ENCODE results near the gene HPCAL1.

Gene HPCAL1

DNA sequence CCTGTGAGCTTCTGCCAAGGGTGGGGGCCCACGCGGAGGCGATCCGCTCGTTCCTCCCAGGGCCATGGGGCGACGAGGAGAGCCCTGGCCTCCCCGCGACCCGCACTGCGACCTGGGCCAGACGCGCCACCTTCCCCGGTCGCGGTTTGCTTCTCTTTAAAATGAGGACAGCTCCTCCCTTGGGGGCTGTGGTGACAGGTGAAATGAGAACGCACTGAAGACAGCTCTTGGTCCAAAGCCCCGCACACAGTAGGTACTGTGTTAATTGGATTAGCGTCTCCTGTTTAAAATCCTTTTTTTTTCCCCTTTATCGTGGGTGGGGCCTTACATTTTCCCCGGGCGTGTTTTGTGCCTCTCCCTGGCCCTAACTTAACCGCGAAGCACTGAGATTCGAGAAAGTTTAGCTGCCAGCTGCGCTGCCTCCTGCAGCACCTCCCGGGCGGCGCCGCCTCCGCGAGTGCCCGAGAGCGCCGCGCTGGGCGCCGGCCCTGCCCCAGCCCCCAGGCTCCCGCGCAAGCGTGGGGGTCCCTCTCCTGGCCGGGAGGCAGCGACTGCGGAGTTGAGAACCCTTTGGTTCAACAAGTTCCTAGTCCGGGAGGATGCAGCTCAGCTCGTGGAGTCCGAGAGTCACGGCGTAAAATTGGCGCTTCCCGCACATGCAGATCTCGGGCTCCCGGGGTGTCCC is 1.1 kb downstream of the HPCAL1 start:
- no peak for DNase-seq (ENCODE audit: low read depth)

DNA sequence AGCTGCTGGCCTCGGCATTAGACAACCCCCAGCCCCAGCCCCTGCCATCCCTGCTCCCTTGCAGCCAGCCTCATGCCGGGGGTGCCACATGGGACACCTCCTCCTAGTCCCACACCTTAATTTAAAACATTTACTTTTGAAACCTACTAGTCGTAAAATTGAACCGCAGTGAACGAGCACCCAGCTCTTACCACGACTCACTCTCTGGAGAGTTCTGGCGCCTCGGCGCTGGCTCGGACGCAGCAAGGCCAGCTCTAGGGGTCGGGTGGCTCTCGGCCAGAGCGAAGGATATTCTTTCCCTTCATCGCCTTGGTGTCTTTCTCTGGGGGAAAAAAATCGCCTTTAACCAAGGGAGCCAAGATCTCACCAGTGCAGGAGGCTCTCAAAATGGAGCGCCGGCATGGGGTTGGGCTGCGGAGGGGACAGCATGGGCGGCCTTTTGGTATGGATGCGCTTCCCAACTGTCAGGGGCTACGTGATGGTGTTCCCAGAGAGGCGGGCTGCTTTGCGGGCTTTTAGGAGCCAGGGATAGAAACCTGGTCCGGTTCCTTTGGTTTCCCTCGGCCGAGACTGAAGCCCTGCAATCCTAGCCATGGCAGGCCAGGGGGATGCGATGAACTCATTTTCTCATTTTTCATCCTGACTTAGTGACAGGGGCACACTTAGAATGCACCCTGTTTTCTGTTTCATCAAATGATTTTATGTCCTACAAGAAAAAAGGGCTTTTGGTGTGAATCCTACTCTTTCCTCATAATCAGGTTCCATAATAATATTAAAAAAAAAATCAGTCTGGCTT is 2.0 kb downstream of the HPCAL1 start:
- no peak for DNase-seq (ENCODE audit: low read depth)

DNA sequence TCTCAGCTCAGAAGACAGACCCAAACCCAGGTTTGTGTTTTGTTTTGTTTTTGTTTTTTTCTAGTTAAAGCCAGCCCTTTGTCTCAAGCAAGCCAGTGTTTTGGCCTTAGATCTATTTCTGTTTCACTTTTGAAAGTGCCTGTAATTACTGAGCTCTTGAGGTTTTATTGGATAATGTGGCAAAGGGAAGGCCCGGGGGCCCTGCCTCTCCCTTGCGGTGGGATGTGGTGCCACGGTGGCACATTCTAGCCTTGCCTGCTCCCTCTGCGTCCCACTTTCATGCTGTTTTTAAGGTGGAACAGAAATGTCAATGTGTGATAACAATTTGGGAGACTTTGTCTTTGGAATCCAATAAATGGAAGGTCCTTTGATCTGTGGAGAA is 2.5 kb downstream of the HPCAL1 start:
- DNase-seq (ENCODE audit: low read depth): no peak

DNA sequence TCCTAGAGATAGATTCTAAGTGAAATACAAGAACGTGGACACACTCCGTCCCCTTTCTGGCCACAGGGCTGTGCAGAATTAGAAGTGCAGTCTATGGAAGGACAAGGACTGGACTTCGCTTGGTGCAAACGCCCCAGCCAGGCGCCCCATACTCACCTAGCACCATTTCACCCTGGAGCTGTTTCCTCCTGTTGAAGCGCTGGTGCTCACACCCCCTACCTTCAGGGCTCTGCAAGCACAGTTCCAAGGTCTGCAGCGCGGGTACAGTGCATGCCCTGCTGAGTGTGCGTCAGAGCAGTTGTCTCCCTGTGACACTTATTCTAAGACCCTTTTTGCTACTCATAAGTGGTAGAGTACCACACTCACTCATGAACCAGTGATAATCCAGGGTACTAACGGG is 3.0 kb downstream of the HPCAL1 start:
- DNase-seq (ENCODE audit: low read depth): no peak

DNA sequence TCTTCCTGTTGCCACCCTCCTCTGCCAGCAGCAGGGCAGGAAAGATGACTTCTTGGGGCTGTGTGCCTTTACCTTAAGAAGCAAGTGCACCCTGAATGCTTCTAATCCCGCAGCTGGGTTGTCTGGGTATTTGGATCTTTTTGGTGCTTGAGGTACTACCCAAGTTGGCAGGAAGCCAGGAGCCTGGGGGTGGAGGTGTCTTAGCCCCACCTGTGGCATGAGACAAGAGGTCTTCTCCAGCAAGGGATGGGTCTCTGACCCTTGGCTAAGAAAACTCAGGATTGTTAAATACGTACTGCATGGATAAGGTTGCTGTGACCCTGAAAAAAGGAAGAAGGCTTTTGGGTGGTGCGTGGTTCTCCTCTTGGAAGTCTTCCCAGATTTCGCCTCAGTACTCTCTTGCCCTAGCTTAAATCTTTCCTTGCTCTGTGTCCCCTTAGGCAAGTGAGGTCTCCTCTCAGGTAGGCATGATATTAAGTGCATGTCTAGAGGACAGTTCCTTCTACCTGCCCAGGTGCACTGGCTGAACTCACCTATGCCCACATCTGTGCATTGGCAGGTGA is 4.3 kb downstream of the HPCAL1 start:
- no peak for DNase-seq (ENCODE audit: low read depth)

DNA sequence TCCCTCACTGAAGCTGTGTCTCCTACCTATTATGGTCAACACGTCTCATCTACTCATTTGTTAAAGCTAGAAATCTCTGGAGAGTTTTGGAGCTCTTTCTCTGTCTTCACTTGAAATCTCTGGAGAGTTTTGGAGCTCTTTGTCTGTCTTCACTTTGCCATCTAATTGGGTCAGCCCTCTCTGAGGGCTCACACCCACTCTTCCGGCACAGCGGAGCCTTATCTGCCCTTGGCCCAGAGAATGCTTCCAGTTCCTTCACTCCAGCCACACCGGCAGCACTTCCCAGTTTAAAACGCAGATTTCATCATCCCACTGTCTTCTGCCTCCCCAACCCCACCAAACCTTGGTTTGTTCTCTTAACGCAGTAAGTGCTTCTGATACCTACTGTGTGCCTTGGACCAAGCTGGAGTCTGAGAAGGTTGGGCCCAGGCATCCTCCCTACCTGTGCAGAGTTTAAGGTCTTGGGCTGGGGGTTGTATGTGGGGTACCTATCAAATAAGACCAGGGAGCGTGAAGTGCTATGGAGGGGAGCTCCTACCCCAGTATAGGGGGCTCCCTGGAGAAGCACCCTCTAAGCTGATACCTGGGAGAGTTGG is 5.0 kb downstream of the HPCAL1 start:
- DNase-seq (ENCODE audit: low read depth): no peak

DNA sequence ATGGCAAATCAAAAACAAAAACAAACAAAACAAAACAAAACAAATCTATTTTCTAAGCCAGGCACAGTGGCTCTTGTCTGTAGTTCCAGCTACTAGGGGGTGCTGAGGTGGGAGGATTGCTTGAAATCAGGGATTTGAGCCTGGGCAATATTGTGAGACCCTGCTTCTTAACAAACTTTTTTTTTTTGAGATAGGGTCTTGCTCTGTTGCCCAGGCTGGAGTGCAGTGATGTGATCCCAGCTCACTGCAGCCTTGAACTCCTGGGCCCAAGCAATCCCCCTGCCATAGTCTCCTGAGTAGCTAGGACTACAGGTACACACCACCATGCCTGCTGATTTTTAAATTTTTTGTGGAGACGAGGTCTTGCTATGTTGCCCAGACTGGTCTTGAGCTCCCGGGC is 6.2 kb downstream of the HPCAL1 start:
- DNase-seq (ENCODE audit: low read depth): no peak

DNA sequence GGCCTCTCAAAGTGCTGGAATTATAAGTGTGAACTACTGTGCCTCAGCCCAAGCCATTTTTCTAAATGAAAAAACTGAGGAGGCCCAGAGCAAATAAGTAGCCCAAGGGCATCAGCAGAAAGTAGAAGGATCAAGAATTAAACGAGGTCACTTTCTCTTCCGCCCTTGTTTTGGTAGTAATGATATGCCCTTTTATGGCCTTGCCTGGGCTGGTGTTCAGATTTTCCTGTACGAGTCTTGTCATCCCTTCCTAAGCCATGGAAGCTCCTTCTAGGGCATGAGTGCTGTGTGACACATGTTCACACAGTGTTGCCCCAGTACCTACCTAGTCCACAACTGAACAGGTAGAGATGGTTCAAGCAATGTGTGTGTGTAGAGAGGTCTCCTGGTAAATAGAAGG is 6.6 kb downstream of the HPCAL1 start:
- no peak for DNase-seq (ENCODE audit: low read depth)

DNA sequence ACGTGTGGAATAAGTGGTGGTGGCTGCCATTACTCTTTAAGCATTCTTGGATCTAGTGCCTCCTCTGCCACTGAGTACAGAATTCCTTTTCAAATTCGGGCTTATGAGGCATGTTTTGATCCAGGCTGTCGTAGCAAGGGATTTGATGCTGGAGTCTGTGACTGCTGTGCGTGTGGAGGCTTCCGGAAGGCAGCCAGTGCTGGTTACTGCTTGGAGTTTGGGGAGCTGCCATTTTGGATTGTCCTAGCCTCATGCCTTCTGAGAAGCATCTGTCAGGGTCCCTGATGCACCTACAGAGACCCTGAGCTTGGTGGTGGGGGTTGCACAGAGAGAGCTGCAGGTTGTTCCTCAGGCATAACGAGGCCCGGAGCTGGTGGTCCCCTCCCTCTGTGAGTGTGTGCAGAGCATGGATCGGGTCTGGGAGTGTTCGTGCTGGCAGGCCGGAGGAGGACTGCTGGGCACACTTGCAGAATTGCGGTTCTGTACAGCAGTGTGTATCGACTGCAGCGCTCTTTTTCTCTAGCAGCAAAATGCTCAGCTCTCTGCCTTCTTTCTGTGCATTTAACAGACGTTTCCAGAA is 7.7 kb downstream of the HPCAL1 start:
- no peak for DNase-seq (ENCODE audit: low read depth)

DNA sequence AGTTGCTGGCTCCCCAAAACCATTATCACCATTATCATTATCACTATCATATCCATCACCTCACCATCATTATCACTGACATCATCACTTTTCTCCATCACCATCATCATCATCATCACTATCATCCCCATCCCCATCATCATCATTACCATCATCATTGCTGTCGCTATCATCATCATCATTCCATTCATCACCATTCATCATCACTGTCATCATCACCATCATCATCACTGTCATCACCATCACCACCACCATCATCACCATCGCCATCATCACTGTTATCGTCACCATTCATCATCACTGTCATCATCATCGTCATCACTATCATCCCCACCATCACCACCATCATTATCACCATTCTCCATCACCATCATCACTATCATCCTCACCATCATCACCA is 9.0 kb downstream of the HPCAL1 start:
- no peak for DNase-seq (ENCODE audit: low read depth)

DNA sequence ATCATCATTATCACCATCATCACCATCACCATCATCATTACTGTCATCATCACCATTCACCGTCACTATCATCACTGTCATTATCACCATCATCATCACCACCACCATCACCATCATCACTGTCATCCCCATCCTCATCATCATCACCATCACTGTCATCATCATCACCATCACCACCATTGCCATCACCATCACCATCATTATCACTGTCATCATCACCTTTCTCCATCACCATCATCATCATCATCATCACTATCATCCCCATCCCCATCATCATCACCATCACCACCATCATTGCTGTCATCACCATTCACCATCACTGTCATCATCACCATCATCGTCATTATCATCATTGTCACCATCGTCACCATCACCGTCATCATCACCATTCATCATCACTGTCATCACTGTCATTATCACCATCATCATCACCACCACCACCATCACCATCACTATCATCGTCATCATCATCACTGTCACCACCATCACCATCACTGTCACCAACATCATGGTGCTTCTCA is 9.8 kb downstream of the HPCAL1 start:
- DNase-seq (ENCODE audit: low read depth): no peak

DNA sequence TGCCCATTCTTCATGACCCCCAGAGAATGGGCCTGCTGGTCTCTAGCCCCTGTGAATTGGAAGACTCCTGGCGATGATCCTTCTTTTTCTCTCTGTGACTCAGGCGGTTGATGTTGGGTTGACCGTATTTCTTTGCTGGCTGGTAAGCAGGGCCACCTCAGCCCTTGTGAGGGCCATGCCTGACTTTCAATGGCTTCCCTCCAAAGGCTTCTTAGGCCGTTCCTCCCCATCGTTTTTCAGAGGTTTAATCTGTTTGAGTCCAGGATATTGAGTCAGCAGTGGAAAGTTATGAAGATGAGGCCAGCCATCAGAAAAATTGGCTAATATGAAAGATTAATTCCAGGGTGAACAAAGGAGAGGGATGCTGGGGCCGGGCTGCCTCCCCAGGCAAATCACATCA is 13.6 kb downstream of the HPCAL1 start:
- no peak for DNase-seq (ENCODE audit: low read depth)

DNA sequence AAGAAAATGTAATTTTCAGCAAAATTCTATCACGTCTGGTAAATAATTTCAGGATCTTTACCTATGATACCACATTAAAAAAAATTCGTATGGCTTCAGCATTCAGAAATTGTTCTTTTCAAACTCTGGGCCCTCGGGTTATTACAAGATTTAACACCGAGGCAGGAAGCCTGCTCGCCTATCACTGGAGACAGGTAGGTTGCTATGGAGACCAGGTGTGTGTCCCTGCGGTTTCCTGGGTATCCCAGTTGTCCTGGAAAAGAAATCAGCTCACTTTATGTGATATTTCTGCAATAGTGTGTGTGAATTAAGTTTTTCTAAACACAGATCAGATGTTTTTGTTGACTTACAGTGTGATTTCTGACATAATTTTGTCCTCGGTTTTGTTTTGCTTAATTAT is 14.2 kb downstream of the HPCAL1 start:
- no peak for DNase-seq (ENCODE audit: low read depth)

DNA sequence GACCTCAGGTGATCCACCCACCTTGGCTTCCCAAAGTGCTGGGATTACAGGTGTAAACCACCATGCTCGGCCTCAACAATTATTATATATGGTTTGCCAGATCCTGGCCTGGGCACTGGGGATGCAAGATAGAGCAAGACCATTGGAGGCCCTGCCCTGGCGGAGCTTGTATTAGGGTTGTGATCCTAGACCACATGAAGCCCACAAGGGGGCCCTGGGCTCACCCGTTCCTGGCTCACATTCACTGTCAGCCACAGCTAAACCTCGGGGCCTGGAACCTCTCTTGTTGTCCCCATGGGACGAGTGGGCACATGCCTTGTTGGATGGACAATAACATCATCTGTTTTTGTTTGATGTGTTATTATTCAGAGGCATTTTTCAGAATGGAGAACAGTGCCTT is 14.9 kb downstream of the HPCAL1 start:
- no peak for DNase-seq (ENCODE audit: low read depth)

DNA sequence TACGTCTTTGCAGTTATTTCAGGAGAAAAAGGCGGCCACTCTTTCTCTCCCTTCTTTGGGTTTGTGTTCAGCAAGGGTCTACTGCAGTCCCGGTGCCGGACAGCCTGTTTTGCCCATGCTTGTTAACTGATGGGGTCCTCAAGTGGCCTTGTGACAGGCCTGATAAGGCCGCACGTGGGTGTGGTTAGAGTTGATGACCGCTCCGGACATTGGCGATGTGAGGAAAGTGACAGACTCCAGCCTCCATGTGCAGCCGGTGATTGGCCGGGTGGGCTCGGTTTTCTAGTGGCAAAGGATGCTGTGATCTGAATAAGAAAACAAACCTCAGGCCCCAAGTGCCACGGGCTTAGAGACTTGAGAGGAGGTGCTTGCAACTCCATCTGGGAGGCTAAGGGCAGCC is 15.6 kb downstream of the HPCAL1 start:
- no peak for DNase-seq (ENCODE audit: low read depth)

DNA sequence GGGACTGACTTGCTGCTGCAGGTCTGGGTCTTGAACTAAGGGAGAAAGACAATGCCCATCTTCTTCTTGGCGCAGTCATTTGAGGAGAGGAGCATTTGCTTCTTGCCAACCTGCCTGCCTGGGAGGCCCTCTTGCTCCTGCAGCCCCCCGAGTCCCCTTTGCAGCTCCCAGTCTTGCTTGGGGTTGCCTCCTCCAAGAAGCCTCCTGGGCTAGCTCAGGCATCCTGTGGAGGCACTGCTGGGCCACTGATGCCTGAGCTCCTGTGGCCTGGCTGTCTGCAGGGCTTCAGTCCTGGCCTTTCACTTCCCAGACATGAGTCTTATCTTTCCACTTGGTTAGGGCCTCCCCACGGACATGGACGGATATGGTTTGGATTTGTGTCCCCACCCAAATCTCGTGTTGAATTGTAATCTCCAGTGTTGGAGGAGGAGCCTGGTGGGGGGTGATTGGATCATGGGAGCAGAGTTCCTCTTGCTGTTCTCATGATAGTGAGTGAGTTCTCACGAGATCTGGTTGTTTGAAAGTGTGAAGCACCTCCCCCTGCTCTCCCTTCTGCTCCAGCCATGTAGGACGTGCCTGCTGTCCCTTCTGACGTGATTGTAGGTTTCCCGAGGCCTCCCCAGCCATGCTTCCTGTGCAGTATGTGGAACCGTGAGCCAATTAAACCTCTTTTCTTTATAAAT is 17.3 kb downstream of the HPCAL1 start:
- no peak for DNase-seq (ENCODE audit: low read depth)

DNA sequence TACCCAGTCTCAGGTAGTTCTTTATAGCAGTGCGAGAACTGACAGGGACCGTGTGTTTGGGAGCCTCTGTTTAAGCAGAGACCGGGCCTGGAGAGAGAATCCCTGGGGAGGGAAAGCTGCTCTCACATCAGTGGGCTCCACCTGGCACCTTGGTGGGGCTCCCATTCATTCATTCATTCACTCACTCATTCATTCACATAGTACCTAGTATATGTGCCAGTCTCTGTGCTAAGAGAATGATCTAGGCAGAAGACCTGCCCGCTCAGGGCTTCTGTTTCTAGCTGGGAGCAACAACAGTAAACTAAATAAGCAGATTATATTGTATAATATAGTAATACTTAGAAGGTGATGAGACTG is 17.8 kb downstream of the HPCAL1 start:
- no peak for DNase-seq (ENCODE audit: low read depth)

DNA sequence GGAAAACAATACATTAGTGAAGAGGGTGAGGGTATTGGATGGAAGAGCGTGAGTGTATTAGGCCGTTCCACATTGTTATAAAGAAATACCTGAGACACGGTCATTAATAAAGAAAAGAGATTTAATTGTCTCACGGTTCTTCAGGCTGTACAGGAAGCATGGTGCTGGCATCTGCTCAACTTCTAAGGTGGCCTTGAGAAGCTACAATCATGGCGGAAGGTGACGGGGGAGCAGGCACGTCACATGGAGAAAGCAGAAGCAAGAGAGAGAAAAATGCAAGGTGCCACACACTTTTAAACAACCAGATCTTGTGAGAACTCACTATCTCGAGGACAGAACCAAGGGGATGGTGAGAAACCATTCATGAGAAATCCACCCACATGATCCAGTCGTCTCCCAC is 18.2 kb downstream of the HPCAL1 start:
- no peak for DNase-seq (ENCODE audit: low read depth)

DNA sequence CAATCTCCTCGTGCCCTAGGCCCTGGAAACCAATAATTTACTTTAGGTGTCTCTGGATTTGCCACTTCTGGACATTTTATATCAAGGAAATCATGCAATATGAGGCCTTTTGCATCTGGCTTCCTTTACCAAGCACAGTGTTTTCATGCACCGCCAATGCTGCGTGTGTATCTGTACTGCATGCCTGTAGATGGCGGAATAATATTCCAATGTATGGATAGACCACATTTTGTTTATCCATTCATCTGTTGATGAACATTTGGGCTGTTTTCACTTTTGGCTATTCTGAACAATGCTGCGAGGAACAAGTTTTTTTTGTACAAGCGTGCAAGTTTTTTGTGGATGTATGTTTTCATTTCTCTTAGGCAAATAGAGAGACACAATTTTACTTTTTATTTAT is 18.9 kb downstream of the HPCAL1 start:
- DNase-seq (ENCODE audit: low read depth): no peak

DNA sequence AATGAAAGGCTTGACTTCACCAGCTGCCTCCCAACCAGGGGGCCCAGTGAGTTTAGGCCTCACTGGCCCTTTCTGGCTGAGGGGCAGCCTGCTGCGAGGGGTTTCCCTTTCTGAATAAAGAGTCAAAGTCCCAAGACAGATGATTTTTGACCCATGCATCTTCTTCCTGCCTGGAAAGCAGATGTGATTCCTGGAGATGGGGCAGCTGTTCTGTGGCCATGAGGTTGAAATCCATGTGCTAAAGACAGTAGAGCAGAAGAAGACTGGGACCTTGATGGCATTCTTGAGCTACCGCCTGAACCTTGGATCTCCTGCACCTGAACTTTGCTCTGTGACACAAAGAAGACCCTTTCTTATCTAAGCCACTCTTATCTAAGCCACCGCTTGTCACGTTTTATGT is 19.8 kb downstream of the HPCAL1 start:
- no peak for DNase-seq (ENCODE audit: low read depth)

DNA sequence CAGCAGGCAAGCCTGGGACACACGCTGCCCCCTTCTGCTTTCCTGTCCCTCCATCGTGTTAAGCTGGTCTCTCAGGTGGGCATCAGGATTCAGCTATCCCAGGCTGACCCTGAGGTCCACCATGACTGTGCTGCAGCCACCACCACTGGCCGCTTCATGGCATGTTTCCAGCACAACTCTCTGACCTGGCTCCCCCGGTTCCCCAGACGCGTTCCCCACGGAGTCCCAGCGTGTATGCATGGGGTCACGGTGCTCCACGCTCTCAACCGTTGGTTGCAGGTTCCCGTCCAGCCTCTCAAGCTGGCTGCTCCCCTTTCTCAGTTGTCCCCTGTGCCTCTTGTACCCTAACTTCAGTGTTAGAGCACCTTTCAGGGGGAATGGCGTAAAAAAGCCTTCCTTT is 20.3 kb downstream of the HPCAL1 start:
- no peak for DNase-seq (ENCODE audit: low read depth)

DNA sequence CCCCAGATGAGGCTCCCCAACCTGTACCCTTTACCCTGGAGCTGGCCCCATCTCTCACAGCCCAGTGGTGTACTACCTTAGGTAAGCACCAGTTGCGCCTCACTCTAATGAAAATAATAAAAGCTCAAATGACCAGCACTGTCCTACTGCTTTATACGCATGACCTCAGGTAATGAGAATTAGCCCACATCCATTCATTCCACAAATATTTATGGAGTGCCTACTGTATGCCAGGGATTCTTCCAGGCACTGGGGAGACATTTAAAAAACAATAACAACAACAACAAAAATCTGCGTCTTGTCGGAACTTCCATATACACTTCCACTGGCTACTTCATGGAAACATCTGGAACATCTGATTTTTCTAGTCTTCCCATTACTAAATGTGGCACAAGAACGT is 20.8 kb downstream of the HPCAL1 start:
- DNase-seq (ENCODE audit: low read depth): no peak

Measured in CMK (cell line).